ENCODE measurements around the gene PTGIS.

The PTGIS gene

DNA sequence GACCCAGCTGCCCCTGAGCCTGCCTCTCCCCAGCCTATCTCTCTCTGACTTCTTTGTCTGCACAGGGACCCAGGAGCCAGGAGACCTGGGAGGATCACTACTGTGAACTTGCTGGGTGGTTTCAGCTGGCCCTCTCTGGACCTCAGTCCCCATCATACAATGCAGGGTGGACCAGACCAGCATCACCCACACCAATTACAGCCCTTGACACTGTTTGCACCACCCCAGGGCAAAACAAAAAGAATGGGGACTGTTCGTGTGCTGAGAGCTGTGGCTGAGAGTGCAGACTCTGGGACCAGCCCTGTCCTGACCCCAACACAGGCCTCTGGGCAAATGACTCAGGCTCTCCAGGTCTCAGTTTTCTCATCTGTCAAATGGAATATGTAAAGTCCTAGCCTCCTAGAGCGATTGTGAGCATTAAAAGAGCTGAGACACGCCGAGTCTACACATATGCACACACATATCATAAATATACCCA, 25.4 kb downstream of the PTGIS start:
- Histone ChIP-seq H3K4me2 (ENCODE audit: insufficient read depth, low read length) (no peak overlapping the region), H3K4me3 (ENCODE audit: low read depth in 1 of 2, low read length in 2 of 2) (no peak overlapping the region), H3K27me3 (ENCODE audit: insufficient read depth, low read length, poor library complexity) (no peaks in the 10 kb centered on the region), H3K79me2 (ENCODE audit: insufficient read depth, low read length) (no peaks in the 10 kb centered on the region), H4K20me1 (ENCODE audit: insufficient read depth, low read length) (no peaks in the 10 kb centered on the region), H3K27ac (ENCODE audit: low read length) (no peak overlapping the region), H3K9me3 (ENCODE audit: insufficient read depth, low read length, severe bottlenecking) (no peaks in the 10 kb centered on the region), H3K4me1 (ENCODE audit: insufficient read depth, low read length) (no peaks in the 10 kb centered on the region), H3K9ac (ENCODE audit: low read depth, low read length) (no peak overlapping the region), H2AFZ (ENCODE audit: low read depth, low read length) (no peak overlapping the region), H3K36me3 (ENCODE audit: insufficient read depth, low read length) (no peaks in the 10 kb centered on the region)
- ATAC-seq (ENCODE audit: insufficient read depth, low read depth): peak; percentile 21; the same call in 1 of the 3 replicates
- TF ChIP-seq CTCF (IDR thresholded peaks at IDR 0.05; ENCODE audit: borderline replicate concordance, extremely low read depth, low read length, poor library complexity, severe bottlenecking): no peak
- no peak for TF ChIP-seq EZH2 (IDR thresholded peaks at IDR 0.05; ENCODE audit: borderline replicate concordance, low read depth, low read length, severe bottlenecking)
- no peak for DNase-seq

GRCh38 chr20:49541733-49542513, 26.0 kb downstream of the PTGIS start:
- no peaks in the 10 kb centered on the region for H3K4me1 ChIP-seq (ENCODE audit: insufficient read depth, low read length)
- no peaks in the 10 kb centered on the region for H3K79me2 ChIP-seq (ENCODE audit: insufficient read depth, low read length)
- H3K4me3 ChIP-seq (ENCODE audit: low read depth in 1 of 2, low read length in 2 of 2): no peak overlapping the region
- H2AFZ ChIP-seq (ENCODE audit: low read depth, low read length): no peak overlapping the region
- DNase-seq (peak; percentile 75), ATAC-seq (ENCODE audit: insufficient read depth, low read depth) (peak; percentile 84)
- no peaks in the 10 kb centered on the region for H3K27me3 ChIP-seq (ENCODE audit: insufficient read depth, low read length, poor library complexity)
- H3K4me2 ChIP-seq (ENCODE audit: insufficient read depth, low read length): no peak overlapping the region
- no peak overlapping the region for H3K9ac ChIP-seq (ENCODE audit: low read depth, low read length)
- no peak overlapping the region for H3K27ac ChIP-seq (ENCODE audit: low read length)
- H4K20me1 ChIP-seq (ENCODE audit: insufficient read depth, low read length): 0 out of 2 replicates have a peak, but pooled peaks cover under 1% of the 10 kb centered on the region
- H3K36me3 ChIP-seq (ENCODE audit: insufficient read depth, low read length): no peaks in the 10 kb centered on the region
- no peaks in the 10 kb centered on the region for H3K9me3 ChIP-seq (ENCODE audit: insufficient read depth, low read length, severe bottlenecking)
- peak; percentile 86 for TF ChIP-seq CTCF (IDR thresholded peaks at IDR 0.05; ENCODE audit: borderline replicate concordance, extremely low read depth, low read length, poor library complexity, severe bottlenecking)
- TF ChIP-seq EZH2 (IDR thresholded peaks at IDR 0.05; ENCODE audit: borderline replicate concordance, low read depth, low read length, severe bottlenecking): no peak

- H3K4me2 ChIP-seq (ENCODE audit: insufficient read depth, low read length): no peak overlapping the region
- DNase-seq (no peak), ATAC-seq (ENCODE audit: insufficient read depth, low read depth) (no peak)
- H2AFZ ChIP-seq (ENCODE audit: low read depth, low read length): no peak overlapping the region
- no peaks in the 10 kb centered on the region for H3K36me3 ChIP-seq (ENCODE audit: insufficient read depth, low read length)
- 0 out of 2 replicates have a peak, but pooled peaks cover 3% of the 10 kb centered on the region for H4K20me1 ChIP-seq (ENCODE audit: insufficient read depth, low read length)
- no peak for TF ChIP-seq EZH2 (IDR thresholded peaks at IDR 0.05; ENCODE audit: borderline replicate concordance, low read depth, low read length, severe bottlenecking)
- no peak for TF ChIP-seq CTCF (IDR thresholded peaks at IDR 0.05; ENCODE audit: borderline replicate concordance, extremely low read depth, low read length, poor library complexity, severe bottlenecking)
- no peaks in the 10 kb centered on the region for H3K4me1 ChIP-seq (ENCODE audit: insufficient read depth, low read length)
- no peak overlapping the region for H3K4me3 ChIP-seq (ENCODE audit: low read depth in 1 of 2, low read length in 2 of 2)
- no peaks in the 10 kb centered on the region for H3K79me2 ChIP-seq (ENCODE audit: insufficient read depth, low read length)
- H3K27ac ChIP-seq (ENCODE audit: low read length): no peak overlapping the region
- H3K27me3 ChIP-seq (ENCODE audit: insufficient read depth, low read length, poor library complexity): no peaks in the 10 kb centered on the region
- H3K9ac ChIP-seq (ENCODE audit: low read depth, low read length): no peak overlapping the region
- no peaks in the 10 kb centered on the region for H3K9me3 ChIP-seq (ENCODE audit: insufficient read depth, low read length, severe bottlenecking)
Observed at GRCh38 chr20:49540687-49541435, 27.1 kb downstream of the PTGIS start.

Data from DND-41 (cell line).